HEK293T (cell line): ENCODE results near the gene TOMM40L.

Experiments used
- BHLHE40 ChIP-seq: fragments of 450-650 bp; IDR thresholded peaks from 2 replicates; pipeline ENCODE4 v1.6.1; 2016; ENCODE audit warnings: mild to moderate bottlenecking, moderate library complexity, borderline replicate concordance
- CTBP1 ChIP-seq: fragments of 450-650 bp; IDR thresholded peaks from 2 replicates; pipeline ENCODE4 v1.6.1; 2016; ENCODE audit warnings: borderline replicate concordance
- FOXM1 ChIP-seq: fragments of 450-650 bp; IDR thresholded peaks from 2 replicates; pipeline ENCODE4 v1.6.1; 2017; ENCODE audit warnings: mild to moderate bottlenecking, borderline replicate concordance
- HDGF ChIP-seq: fragments of 450-650 bp; IDR thresholded peaks from 2 replicates; pipeline ENCODE4 v1.6.1; 2017; ENCODE audit warnings: antibody characterized with exemption, borderline replicate concordance
- L3MBTL2 ChIP-seq: fragments of 450-650 bp; conservative IDR thresholded peaks from 2 replicates; pipeline ENCODE4 v1.6.1; 2016; ENCODE audit warnings: mild to moderate bottlenecking
- NFRKB ChIP-seq: fragments of 450-650 bp; IDR thresholded peaks from 2 replicates; pipeline ENCODE4 v1.6.1; 2016; ENCODE audit warnings: mild to moderate bottlenecking, moderate library complexity
- SP1 ChIP-seq: fragments of 450-650 bp; IDR thresholded peaks from 2 replicates; pipeline ENCODE4 v1.6.1; 2017
- SUZ12 ChIP-seq: fragments of 450-650 bp; IDR thresholded peaks from 2 replicates; pipeline ENCODE4 v1.6.1; 2016; ENCODE audit warnings: mild to moderate bottlenecking
- TARDBP ChIP-seq: fragments of 450-650 bp; IDR thresholded peaks from 2 replicates; pipeline ENCODE4 v1.6.1; 2016
- ZNF384 ChIP-seq: fragments of 450-650 bp; IDR thresholded peaks from 2 replicates; pipeline ENCODE4 v1.6.1; 2016

DNA sequence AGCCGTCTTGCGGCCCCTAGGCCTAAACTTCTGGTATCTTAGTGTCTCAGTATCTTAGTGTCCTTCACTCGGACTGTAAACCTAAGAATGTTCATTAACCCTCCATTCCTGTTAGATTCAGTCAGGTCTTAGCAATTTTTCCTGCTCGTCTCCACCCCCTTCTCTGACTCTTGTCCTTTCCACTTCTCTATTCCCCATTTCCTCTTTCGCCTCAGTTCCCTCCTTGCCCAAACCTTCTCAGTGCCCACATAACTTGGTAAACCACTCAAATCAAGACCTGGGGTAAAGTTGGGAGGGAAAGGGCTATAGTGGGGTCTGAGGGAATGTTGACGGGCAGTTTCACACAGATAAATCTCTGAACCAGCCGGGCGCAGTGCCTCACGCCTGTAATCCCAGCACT, 11.5 kb upstream of the TOMM40L start:
- no peak for TF ChIP-seq BHLHE40
- TF ChIP-seq HDGF = no peak
- TF ChIP-seq TARDBP = no peak
- no peak for TF ChIP-seq CTBP1
- TF ChIP-seq FOXM1 = no peak
- TF ChIP-seq L3MBTL2 = no peak
- TF ChIP-seq ZNF384 = no peak
- TF ChIP-seq SP1 = no peak
- no peak for TF ChIP-seq SUZ12
- TF ChIP-seq NFRKB = no peak
